SIG-M5 treated with dmso at 0.1 percent for 504 hours (cell line): ENCODE data around the gene STRA6.

Experiments
- DNase-seq: peaks from one replicate; lab custom pipeline; 2025; ENCODE audit not compliant: unreplicated experiment; lab: John Stamatoyannopoulos, UW

The STRA6 gene

DNA sequence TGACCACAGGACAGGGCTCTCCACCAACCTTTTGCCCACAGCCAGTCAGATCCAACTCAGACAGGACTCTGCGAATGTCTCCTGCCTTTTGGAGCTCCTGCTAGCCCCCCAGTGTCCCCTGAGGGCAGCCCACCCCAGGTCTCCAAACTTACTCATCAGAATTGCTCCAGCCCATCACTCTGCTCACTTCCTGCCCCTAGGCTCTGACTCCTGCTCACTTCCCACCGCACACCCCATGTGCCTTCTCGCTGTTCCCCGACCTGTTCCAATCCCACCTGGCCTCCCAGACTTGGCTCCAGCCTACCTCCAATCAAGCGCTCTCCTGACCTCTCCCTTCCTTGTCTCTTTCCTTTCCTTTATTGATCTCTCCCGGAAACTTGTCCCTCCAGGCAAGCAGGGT lies 5.9 kb upstream of the STRA6 start:
- DNase-seq = no peak

- DNase-seq = no peak
Measured at GRCh38 chr15:74207652-74208440, 5.3 kb upstream of the STRA6 start.

- DNase-seq = no peak
Measured at GRCh38 chr15:74206801-74207281, 4.3 kb upstream of the STRA6 start.

DNA sequence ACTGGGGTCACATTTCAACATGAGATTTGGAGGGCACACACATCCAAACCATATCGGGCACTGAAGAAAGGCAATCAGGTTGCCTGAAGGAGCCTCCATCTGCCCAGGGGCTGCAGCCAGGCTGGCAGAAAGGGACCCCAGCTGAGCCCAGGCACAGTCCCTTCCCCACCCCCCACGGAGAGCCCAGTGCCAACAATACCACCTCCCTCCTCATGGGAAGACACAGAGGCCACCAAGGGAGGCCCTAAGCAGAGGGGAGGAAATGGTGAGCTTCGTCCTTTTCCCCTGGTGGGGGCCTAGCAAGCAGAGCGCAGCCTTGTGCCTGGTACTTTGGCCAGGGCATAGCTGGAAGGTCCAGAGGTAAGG lies 3.0 kb upstream of the STRA6 start:
- DNase-seq = no peak

DNA sequence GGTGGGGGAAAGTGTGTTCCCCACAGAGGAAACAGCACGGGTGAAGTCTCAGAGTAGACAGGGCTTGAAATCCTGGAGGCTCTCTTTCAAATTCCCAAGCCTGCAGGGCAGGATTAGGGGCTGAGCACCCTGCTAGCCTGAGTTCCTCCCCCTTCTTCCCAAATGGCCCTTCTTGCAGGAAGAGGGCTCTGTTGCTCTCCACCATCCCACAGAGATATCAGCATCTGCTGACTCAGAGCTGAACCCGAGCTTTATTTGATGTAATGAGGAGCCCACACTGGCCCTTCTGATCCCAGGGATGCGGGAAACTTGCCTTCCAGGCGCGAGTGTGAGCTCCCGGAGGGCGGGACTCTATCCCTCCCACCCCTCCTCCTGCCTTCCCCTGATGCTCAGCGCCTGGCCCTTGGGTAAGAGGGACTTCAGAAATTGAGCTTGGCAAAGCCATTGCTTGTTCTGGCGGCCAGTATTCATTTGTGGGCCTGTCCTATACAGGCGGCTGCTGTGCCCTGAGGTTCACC lies 1.4 kb upstream of the STRA6 start:
- DNase-seq = no peak

GRCh38 chr15:74201710-74202420 lies 722 bp downstream of the STRA6 start:
- DNase-seq = no peak

DNA sequence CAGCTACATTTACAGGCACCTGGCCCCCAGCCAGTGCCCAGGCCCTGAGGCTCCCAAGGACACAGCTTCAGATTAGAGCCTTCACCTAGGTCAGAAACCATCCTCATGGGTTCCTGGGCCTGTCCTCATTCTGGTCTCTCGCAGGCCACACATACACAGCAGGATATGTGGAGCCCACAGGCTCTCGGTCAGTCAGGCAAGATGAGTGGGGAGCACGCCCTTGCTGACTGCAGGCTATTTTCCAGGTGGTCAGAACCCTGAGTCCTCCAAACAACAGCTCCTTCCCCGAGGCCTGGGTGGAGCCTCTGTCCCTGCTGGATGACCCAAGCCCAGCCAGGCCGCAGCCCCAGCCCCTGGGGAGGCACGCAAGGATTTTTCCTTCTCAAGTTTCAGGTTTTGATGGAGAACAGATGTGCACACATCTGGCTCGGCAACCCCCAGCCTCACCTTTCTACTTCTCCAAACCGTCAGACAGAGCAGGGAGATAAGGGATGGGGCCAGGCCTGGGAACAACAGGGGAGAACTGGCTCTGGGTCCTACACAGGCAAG lies 1.6 kb downstream of the STRA6 start:
- DNase-seq = no peak

GRCh38 chr15:74200412-74200815 lies 2.2 kb downstream of the STRA6 start:
- peak; percentile 37 for DNase-seq

DNA sequence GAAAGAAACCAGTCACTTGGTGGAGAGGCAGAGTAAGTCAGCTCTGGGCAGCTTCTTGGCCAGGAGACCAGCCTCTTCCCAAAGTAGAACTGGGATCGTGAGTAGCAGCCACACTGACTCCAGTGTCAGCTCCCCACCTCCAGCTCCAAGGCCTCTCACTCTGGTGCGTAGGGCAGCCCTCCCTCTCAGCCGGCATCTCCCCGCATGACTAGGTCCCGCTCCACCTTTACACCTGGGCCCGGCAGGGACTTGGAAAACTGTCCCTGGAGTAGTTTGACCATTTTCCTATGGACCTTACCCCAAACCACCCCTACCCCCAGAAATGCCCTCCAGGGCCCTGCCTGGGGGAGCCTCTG lies 3.3 kb downstream of the STRA6 start:
- no peak for DNase-seq

GRCh38 chr15:74197176-74197965 lies 5.2 kb downstream of the STRA6 start:
- DNase-seq = no peak

DNA sequence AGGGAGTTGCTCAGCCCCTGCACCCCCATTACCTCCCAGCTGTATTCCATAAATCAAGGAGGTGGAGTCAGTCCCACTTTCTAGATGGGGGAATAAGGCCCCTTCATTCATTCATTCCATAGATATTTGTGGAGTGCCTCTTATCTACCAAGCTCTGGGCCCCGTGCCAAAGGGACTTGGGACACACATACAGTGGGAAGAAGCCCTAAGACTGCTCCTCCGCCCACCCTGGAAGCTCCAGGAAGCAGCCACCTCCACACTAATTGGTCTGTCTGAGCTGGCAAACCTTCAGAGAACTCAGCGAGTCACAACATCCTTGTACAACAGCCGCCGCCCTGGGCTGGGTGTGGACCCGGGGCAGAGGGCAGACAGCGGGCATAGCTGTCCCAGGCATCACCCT lies 6.4 kb downstream of the STRA6 start:
- DNase-seq = no peak

DNA sequence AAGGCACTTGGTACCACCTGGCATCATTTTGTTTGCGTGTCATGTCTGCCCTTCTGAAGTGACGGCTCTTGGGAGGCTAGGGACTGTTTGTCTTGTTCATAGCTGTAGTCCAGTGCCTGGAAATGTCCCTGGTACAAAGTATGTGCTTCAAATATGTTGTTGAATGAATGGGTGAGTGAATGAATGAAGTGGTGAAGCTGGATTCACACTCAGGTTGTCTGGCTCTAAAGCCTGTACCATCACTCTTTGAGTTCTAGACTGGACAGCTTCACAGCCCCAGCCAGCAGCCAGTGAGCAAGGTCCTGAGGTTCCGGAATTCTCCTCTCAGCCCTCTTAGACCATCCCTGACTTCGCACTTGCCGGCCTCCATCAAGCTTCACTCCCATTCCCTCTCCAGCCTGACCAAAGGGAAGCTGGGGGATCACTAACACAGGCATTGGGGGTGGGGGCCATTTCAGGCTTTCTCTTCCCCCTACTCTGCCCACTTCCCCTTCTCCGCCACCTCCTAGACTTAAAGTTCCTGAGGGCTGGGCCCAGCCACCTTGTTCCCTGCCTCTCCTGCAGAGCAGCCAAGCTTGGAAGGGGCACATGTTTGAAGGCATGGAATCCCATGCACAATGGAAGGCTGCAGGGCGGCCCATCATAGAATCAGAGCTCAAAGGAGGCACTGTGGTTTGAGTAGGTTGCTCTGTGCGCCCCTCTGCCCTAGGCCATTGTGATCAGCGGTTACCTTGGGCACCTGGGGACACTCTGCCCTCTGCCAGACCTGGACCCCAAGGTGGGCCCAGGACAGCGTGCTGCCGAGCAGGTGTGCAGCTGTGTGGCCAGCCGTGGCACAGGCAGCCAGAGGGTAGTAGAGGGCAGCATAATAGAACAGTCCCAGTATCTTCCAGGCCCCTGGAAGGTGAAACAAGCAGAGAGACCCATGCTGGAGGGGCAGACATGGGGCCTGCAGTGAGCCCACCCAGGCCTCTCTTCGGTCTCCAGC lies 7.7 kb downstream of the STRA6 start:
- DNase-seq = no peak

DNA sequence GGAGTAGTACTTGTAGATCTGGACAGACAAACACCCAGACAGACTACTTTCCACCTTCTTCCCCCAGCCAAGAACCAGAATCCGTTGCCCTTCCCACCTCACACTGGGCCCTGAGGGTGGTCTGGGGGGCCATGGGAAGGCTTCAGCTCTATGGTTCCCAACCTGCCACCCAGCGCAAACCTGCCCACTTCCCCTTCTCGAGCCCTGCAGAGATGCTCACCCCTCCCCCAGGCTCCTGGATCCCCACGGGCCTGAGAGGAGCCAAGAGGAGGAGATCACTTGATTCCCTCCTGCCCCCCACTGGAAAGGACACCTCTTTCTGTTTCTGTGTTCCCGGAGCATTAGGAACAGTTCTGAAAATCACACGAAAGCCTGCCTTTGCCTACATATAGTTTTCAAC lies 8.7 kb downstream of the STRA6 start:
- no peak for DNase-seq

DNA sequence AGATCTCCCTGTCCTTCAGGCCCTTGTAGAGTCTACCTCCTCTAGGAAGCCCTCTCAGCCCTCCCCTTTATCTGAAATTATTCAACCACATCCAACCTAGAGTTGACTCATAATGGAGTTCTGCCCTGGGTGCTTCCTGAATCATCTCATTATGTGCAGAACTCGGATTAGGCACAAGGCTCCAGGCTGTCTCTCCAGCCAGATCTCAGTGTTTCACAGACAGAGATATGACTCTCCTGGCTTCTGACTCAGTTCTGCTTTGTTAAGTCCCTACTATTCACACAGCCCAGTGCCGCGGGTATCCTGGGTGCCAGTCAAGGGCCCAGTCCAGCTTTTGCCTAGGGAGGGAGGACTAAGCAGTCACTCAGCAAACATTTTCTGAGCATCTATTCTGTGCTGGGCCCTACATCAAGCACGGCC lies 9.3 kb downstream of the STRA6 start:
- DNase-seq = no peak

- DNase-seq = no peak
Measured at GRCh38 chr15:74192751-74193150, 9.8 kb downstream of the STRA6 start.

DNA sequence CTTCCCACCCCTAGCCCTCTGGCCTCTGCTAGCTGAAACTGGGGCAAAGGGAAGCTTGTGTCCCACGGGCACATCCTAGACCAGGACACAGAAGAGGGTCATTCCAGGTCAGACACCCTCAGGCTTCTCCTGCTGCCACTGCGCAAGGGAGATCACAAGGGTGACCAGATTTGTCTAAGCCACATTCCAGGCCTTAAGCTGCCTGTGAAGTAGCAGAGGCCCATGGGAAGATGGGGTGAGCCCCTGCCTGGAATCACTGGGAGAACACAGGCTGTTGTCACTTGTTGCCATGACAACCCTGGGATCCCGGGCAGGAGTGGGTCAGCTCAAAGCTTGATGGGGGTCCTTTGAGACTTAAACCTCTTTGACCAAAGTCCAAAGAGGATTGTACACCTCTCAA lies 10.8 kb downstream of the STRA6 start:
- DNase-seq = no peak

GRCh38 chr15:74188216-74188615 lies 14.4 kb downstream of the STRA6 start:
- DNase-seq = no peak

DNA sequence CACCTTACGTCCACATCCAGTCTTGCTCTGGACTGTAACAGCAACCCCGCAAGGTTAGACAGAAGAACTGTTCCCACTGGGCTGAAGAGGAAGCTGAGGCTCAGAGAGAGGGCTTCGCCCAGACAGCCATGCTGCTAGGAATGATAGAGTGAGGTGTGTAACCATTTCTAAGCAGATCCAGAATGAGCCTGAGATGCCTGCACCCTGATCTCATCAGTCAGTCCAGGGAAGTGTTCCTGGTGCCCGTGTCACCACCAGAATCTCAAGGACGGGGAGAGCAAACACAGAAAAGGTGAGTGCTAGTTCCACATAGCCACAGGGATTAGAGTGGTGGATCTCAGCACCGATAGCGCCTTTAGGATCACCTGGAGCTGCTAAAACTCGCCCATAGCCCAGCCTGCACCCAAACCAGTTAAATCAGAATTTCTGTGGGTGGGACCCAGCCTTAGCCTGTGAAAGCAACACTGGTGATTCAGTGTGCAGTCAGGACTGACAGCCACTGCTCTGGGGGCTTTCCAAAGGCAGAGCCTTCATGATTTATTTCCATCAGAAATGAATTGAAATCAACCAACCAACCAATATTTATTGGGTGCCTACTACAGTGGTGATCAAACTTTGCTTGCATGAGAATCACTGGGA lies 16.8 kb downstream of the STRA6 start:
- DNase-seq = no peak

- DNase-seq = no peak
Measured at GRCh38 chr15:74184582-74185091, 17.9 kb downstream of the STRA6 start.
